H1 (cell line): ENCODE data around the gene RUFY4. TPM values are rescaled to one million over a fixed set of nuclear protein-coding genes. Genes with fewer than 3 reads are reported as not detected.

Source experiments
- JUN ChIP-seq: IDR thresholded peaks from 2 replicates; pipeline ENCODE4 v1.6.1; 2011; ENCODE audit warnings: low read depth, mild to moderate bottlenecking, improper control_type of control experiment, low read length
- RAD21 ChIP-seq, 2 experiments: IDR thresholded peaks in 1 of 2; conservative IDR thresholded peaks in 1 of 2; 2 replicates each; pipeline ENCODE4 v1.6.1; 2011; ENCODE audit warnings: low read depth in 2 of 2, low read length in 2 of 2, improper control_type of control experiment in 1 of 2, inconsistent platforms in 1 of 2, mild to moderate bottlenecking in 1 of 2, moderate library complexity in 1 of 2
- polyA plus RNA-seq, 7 experiments: library from polyadenylated mRNA; depleted of rRNA in 3 of 7; stranded (reverse) in 5 of 7; unstranded in 2 of 7; fragments of >200 nt in 5 of 7; fragments of 200-250 nt in 2 of 7; gene quantifications; 1 replicate in 5 of 7; 2 replicates in 1 of 7; 4 replicates in 1 of 7; pipeline versions ENCODE4 v1.2.1 to v1.2.3, GENCODE V29; 2011 to 2013; ENCODE audit warnings: missing spikeins in 2 of 7, mixed read lengths in 2 of 7
- total RNA-seq: library from RNA; stranded (reverse); fragmentation: NEBNext Ultra II Directional; extraction: Animal tissue kit (Norgen Biotek cat#: 25700); gene quantifications from 2 replicates; pipeline ENCODE4 v1.2.1, GENCODE V29; 2021

RUFY4 gene
- total and polyA plus RNA-seq, 2 of the 8 experiments (the other 6 are each of a cell fraction or from before 2014, with no cell fraction given), result 0.32 to 0.38 TPM

GRCh38 chr2:218040883-218041282 lies 28.2 kb upstream of the RUFY4 start (continued):
- TF ChIP-seq JUN (no peak), RAD21 (IDR thresholded peaks at IDR 0.05 in 1 of 2, conservative IDR thresholded peaks at IDR 0.05 in 1 of 2; ENCODE audit: low read depth in 2 of 2, low read length in 2 of 2) (no peak)
